Tibial artery (tissue), 4 donors: Measurements from ENCODE around the gene CCDC170.

Source experiments
- DNase-seq, 2 donors: peaks; one replicate each; pipeline ENCODE4 v3.0.0-alpha.2; 2019
- H3K27ac ChIP-seq, 2 donors: fragments of 200-600 bp; sonication (generic) in 1 of 2; 1 replicate in 1 of 2; 2 replicates in 1 of 2; pipeline ENCODE4 v1.5.1; 2018 to 2019; ENCODE audit warnings: mild to moderate bottlenecking in 1 of 2
- H3K27me3 ChIP-seq, 2 donors: fragments of 200-600 bp; sonication (generic) in 1 of 2; one replicate each; pipeline versions ENCODE4 v1.5.1 to v1.6.0; 2016 to 2019
- H3K36me3 ChIP-seq, 3 donors: fragments of 200-600 bp; sonication (generic) in 2 of 3; one replicate each; pipeline ENCODE4 v1.5.1; 2016 to 2019; ENCODE audit warnings: mild to moderate bottlenecking in 2 of 3
- H3K4me1 ChIP-seq, 4 donors: fragments of 200-600 bp; sonication (generic) in 2 of 4; 1 replicate in 3 of 4; 2 replicates in 1 of 4; pipeline ENCODE4 v1.5.1; 2016 to 2019
- H3K4me3 ChIP-seq, 2 donors: fragments of 200-600 bp; sonication (generic) in 1 of 2; 1 replicate in 1 of 2; 2 replicates in 1 of 2; pipeline ENCODE4 v1.5.1; 2018 to 2019; ENCODE audit warnings: mild to moderate bottlenecking in 2 of 2
- H3K9me3 ChIP-seq, 3 donors: fragments of 200-600 bp; sonication (generic) in 1 of 3; one replicate each; pipeline ENCODE4 v1.5.1; 2016 to 2019
- CTCF ChIP-seq, 2 experiments: fragments of 200-600 bp in 1 of 2; fragments of 450-650 bp in 1 of 2; IDR thresholded peaks; one replicate each; pipeline ENCODE4 v1.5.1; 2017 to 2019; ENCODE audit warnings: antibody characterized with exemption in 2 of 2, mild to moderate bottlenecking in 1 of 2, moderate library complexity in 1 of 2
- intact Hi-C: fragments of 100-400 bp; cut with DNase I; formaldehyde crosslinking; loops from one replicate; pipeline ENCODE4 v1.15.0; 2023; ENCODE audit warnings: low total_unique reads

CCDC170 gene

GRCh38 chr6:151610326-151610725 lies 116.5 kb downstream of the CCDC170 start:
- Histone ChIP-seq H3K27me3 (no peaks in the 10 kb centered on the region), H3K9me3 (peaks cover 0 to 5% (median 0%) of the 10 kb centered on the region in 3 donors), H3K4me3 (no peak overlapping the region), H3K4me1 (no peaks in the 10 kb centered on the region), H3K36me3 (no peaks in the 10 kb centered on the region), H3K27ac (no peak overlapping the region)
- TF ChIP-seq CTCF (IDR thresholded peaks at IDR 0.05) = no peak
- no peak for DNase-seq
- intact Hi-C loops = no loop called here

GRCh38 chr6:151614630-151615029 lies 120.8 kb downstream of the CCDC170 start:
- no peak for DNase-seq
- Histone ChIP-seq H3K27me3 (no peaks in the 10 kb centered on the region), H3K27ac (no peak overlapping the region), H3K4me1 (no peaks in the 10 kb centered on the region), H3K36me3 (no peaks in the 10 kb centered on the region), H3K4me3 (no peak overlapping the region), H3K9me3 (no peaks in the 10 kb centered on the region)
- intact Hi-C loops = no loop called here
- TF ChIP-seq CTCF (IDR thresholded peaks at IDR 0.05) = no peak

- H3K27me3 ChIP-seq = no peaks in the 10 kb centered on the region
- H3K9me3 ChIP-seq = no peaks in the 10 kb centered on the region
- DNase-seq = no peak
- intact Hi-C loops = no loop called here
- H3K4me1 ChIP-seq = no peaks in the 10 kb centered on the region
- H3K36me3 ChIP-seq = no peaks in the 10 kb centered on the region
- no peak overlapping the region for H3K27ac ChIP-seq
- TF ChIP-seq CTCF (IDR thresholded peaks at IDR 0.05) = no peak
- H3K4me3 ChIP-seq = no peak overlapping the region
Measured at GRCh38 chr6:151616091-151616513, 122.3 kb downstream of the CCDC170 start.

- no peak overlapping the region for H3K27ac ChIP-seq
- H3K36me3 ChIP-seq = no peaks in the 10 kb centered on the region
- TF ChIP-seq CTCF (IDR thresholded peaks at IDR 0.05) = no peak
- intact Hi-C loops = no loop called here
- no peak overlapping the region for H3K4me3 ChIP-seq
- H3K9me3 ChIP-seq = no peaks in the 10 kb centered on the region
- DNase-seq = no peak
- no peaks in the 10 kb centered on the region for H3K27me3 ChIP-seq
- H3K4me1 ChIP-seq = no peaks in the 10 kb centered on the region
Measured at GRCh38 chr6:151616600-151616999, 122.8 kb downstream of the CCDC170 start.

GRCh38 chr6:151617539-151617938 lies 123.7 kb downstream of the CCDC170 start:
- H3K4me3 ChIP-seq = no peak overlapping the region
- no peaks in the 10 kb centered on the region for H3K27me3 ChIP-seq
- H3K27ac ChIP-seq = no peak overlapping the region
- no peaks in the 10 kb centered on the region for H3K4me1 ChIP-seq
- intact Hi-C loops = no loop called here
- no peaks in the 10 kb centered on the region for H3K9me3 ChIP-seq
- no peak for DNase-seq
- TF ChIP-seq CTCF (IDR thresholded peaks at IDR 0.05) = no peak
- H3K36me3 ChIP-seq = no peaks in the 10 kb centered on the region

GRCh38 chr6:151618717-151619116 lies 124.9 kb downstream of the CCDC170 start:
- Histone ChIP-seq H3K4me1 (no peaks in the 10 kb centered on the region), H3K36me3 (no peaks in the 10 kb centered on the region), H3K9me3 (no peaks in the 10 kb centered on the region), H3K27me3 (no peaks in the 10 kb centered on the region), H3K4me3 (no peak overlapping the region), H3K27ac (no peak overlapping the region)
- intact Hi-C loops = no loop called here
- DNase-seq = no peak
- TF ChIP-seq CTCF (IDR thresholded peaks at IDR 0.05) = no peak
